Measurements from ENCODE around the gene NCR2.
"Not testable (repeated sequence)": the region's sequence is repeated elsewhere in the genome, so short reads cannot be mapped to it uniquely, and the experiment has no call there.

The NCR2 gene, protein sequence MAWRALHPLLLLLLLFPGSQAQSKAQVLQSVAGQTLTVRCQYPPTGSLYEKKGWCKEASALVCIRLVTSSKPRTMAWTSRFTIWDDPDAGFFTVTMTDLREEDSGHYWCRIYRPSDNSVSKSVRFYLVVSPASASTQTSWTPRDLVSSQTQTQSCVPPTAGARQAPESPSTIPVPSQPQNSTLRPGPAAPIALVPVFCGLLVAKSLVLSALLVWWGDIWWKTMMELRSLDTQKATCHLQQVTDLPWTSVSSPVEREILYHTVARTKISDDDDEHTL

GRCh38 chr6:41335296-41335695, at the start of gene NCR2:
Gene NCR2, plus strand, starts transcription at chr6:41335608. Its CDS starts 269 bp downstream, at chr6:41335877.
- DNase-seq: no peak

GRCh38 chr6:41286544-41287346, 48.7 kb upstream of the NCR2 start, which contains the start of gene TREM1:
Gene TREM1, minus strand, starts transcription at chr6:41286682. Its CDS starts 27 bp downstream, at chr6:41286655.
- peak; percentile 81 for DNase-seq

GRCh38 chr6:41288030-41288753, 47.2 kb upstream of the NCR2 start:
- DNase-seq: no peak

- no peak for DNase-seq
Observed at GRCh38 chr6:41288754-41289129, 46.7 kb upstream of the NCR2 start.

DNA sequence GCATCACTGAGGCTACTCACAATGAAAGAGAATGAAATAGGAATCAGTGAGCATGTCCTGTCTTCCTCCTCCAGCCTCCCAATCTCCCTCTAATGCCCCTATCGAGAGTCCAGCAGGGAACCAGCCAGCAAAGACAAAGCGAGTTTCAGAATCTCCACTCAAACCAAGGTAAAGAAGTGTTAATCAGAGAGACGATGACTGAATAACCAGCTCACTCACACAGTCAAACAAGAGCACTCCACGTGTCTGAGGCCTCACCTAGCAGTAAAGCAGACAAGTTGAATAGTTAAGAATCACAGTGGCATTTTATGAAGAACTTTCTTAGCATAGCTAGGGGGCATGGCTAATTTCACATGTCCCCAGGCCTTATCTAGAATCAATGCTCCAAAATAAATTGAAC, 45.6 kb upstream of the NCR2 start:
- DNase-seq: no peak

GRCh38 chr6:41291717-41292116, 43.7 kb upstream of the NCR2 start:
- DNase-seq: no peak

GRCh38 chr6:41294214-41294872, 41.1 kb upstream of the NCR2 start:
- no peak for DNase-seq

GRCh38 chr6:41297248-41297647, 38.2 kb upstream of the NCR2 start:
- DNase-seq: not testable (repeated sequence)

- no peak for DNase-seq
Observed at GRCh38 chr6:41298785-41299502, 36.5 kb upstream of the NCR2 start.

DNA sequence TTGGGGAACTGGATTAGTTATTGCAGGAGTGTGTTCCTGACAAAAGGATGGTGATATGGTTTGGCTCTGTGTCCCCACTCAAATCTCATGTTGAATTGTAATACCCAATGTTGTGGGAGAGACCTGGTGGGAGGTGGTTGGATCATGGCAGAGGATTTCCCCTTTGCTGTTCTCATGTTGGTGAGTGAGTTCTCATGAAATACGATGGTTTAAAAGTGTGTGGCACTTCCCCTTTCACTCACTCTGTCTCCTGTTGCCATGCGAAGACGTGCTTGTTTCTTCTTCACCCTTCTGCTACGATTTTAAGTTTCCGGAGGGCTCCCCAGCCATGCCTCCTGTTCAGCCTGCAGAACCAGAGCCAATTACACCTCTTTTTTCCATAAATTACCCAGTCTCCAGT, 32.8 kb upstream of the NCR2 start:
- DNase-seq: no peak

- no peak for DNase-seq
Observed at GRCh38 chr6:41306187-41306854, 29.1 kb upstream of the NCR2 start.

DNA sequence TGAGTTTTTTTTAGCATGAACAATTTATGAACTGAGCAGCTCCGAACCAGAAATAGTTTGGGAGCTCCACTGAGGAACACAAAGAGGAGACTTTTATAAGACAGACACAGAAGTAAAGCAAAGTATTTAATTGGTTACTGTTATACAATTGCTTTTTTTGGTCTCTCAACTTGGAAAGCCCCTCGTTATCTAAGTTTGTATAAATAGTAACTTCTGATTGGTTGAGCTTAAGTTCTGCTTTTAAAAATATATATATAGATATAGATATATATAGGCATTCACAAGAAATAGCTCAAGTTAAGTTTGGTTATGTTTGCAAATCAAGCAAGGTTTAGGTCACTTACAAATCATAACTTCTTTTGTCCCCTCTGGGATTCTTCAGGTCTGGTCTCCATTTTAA, 20.2 kb upstream of the NCR2 start:
- DNase-seq: no peak

DNA sequence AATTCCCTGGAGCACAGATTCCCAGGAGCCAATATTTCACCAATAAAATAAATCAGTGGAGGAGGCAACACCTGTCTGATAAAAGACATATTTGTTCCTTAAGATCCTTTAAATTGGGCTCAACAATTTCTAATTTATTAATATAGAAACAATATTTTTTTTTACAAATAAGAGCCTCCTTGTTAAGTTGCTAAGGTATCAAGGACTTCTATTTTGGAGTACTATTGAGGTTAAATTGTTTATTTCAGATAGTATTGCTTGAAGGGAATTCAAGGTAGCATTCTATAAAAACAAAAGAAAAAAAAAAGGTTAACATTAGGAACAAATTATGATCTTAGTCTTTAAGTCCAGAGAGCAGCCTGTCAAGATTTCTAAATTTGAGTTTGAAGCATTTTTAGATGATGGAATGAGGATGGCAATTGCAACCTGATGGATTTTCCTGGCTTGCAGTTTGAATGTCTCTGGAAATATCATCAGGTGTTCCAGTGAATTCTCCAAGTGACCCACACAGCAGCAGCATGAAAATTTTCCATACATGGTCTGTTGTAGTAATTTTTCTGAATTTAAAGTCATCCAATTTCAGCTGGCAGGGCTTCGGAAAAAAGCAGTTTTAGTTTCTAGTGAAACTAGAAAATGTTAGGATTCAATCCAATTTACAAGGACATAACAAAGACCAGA, 19.3 kb upstream of the NCR2 start:
- no peak for DNase-seq

- DNase-seq: no peak
Observed at GRCh38 chr6:41318261-41318653, 17.2 kb upstream of the NCR2 start.

- DNase-seq: peak; percentile 85
Observed at GRCh38 chr6:41318654-41319565, 16.5 kb upstream of the NCR2 start.

DNA sequence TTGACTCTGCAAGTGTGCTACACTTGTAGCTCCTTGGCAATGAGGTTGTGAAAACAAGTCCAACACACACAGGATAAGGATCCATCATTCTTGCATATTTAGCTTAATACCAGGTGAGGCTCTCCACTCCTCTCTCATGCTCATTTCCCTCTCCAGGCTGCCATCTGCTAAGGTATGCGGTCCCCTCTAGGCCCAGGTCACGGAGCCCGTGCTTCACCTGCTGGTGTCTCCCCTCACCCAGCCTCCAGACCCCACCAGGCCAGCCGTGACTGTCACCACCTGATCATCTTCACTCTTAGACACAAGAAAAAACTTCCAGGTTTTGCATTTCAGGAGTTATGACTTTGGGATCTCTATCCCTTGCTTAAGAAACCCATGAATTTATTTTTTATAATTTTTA, 14.2 kb upstream of the NCR2 start:
- DNase-seq: no peak

- DNase-seq: no peak
Observed at GRCh38 chr6:41325446-41326066, 9.9 kb upstream of the NCR2 start.

- no peak for DNase-seq
Observed at GRCh38 chr6:41326092-41326491, 9.3 kb upstream of the NCR2 start.

DNA sequence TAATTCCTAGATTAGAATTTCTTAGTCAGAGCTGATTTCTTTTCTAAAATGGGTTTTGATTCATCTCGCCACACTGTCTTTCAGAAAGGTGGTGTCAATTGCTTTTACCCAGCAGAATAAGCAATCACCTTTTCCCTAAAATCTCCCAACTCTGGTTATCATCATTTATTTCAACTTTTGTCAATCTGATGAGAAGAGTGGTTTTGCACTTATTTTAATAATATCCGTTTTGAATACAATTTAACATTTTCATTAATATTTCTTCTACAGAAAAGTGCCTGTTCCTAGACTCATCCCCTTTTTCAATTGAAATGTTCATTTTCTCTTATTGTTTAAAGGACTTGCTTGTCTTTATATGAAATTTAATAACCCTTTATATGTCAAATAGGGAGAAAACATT, 8.2 kb upstream of the NCR2 start:
- DNase-seq: no peak
